ENCODE measurements around the gene PKMYT1. TPM values are rescaled to one million over a fixed set of nuclear protein-coding genes. Genes with fewer than 3 reads are reported as not detected.

PKMYT1 gene
- total and polyA plus RNA-seq, 9 of the 15 experiments (the other 6 are each of a cell fraction or from before 2014, with no cell fraction given): 8.7 to 201 (median 37.8) TPM

- H3K4me1 ChIP-seq (replicated peaks in 1 of 2; ENCODE audit: control insufficient read depth in 2 of 2, insufficient read depth in 2 of 2, low read length in 2 of 2): peaks cover 11 to 65% of the 10 kb centered on the region in 2 experiments
- no peak for FAIRE-seq
- H3K36me3 ChIP-seq (ENCODE audit: control insufficient read depth, insufficient read depth, low read length): no peaks in the 10 kb centered on the region
- 61% methylated on average over 8 of the region's 9 CpGs for WGBS (ENCODE audit: insufficient coverage, low coverage, missing lambda C conversion rate)
- no peaks in the 10 kb centered on the region for H3K27me3 ChIP-seq (ENCODE audit: control insufficient read depth in 2 of 2, insufficient read depth in 2 of 2, low read length in 2 of 2)
- H3K9me1 ChIP-seq (ENCODE audit: control insufficient read depth, insufficient read depth, low read length): no peaks in the 10 kb centered on the region
- H2AFZ ChIP-seq (ENCODE audit: low read depth, low read length): no peak overlapping the region
- intact Hi-C loops (cut with micrococcal nuclease) (no loop called here), in situ Hi-C loops (cut with MboI) (no loop called here)
- H3K4me3 ChIP-seq: no peak overlapping the region
- no TSS peak for BruUV-seq (replicated peaks)
- CTCF ChIA-PET (ENCODE audit: low intra/inter-chr PET ratio): no interaction called here
- H4K20me1 ChIP-seq (replicated peaks; ENCODE audit: control insufficient read depth, insufficient read depth, low read length): no peaks in the 10 kb centered on the region
- POLR2A ChIA-PET: no interaction called here
- DNase-seq (ENCODE audit: extremely low read depth in 1 of 4, low spot score in 3 of 4): no peak
- no peak for ATAC-seq
- no peak overlapping the region for H3K4me2 ChIP-seq (ENCODE audit: insufficient read depth, low read length)
- TF ChIP-seq ETV6 (IDR thresholded peaks at IDR 0.05; ENCODE audit: borderline replicate concordance in 1 of 2, low read depth in 2 of 2, low read length in 1 of 2) (no peak), ETV6 (CRISPR knock-in tag; IDR thresholded peaks at IDR 0.05; ENCODE audit: borderline replicate concordance) (no peak), HEY1 (CRISPR knock-in tag; IDR thresholded peaks at IDR 0.05; ENCODE audit: borderline replicate concordance) (no peak), KDM5B (IDR thresholded peaks at IDR 0.05; ENCODE audit: insufficient replicate concordance, low read depth, low read length) (no peak), KDM4B (IDR thresholded peaks at IDR 0.05; ENCODE audit: borderline replicate concordance in 2 of 2, low read depth in 1 of 2) (no peak), ID3 (CRISPR knock-in tag; IDR thresholded peaks at IDR 0.05) (no peak), ID3 (tag; IDR thresholded peaks at IDR 0.05) (no peak), ELF1 (tag; IDR thresholded peaks at IDR 0.05) (no peak), GTF2A2 (tag; IDR thresholded peaks at IDR 0.05) (no peak)
- H3K79me2 ChIP-seq (ENCODE audit: control insufficient read depth, insufficient read depth, low read length): no peaks in the 10 kb centered on the region
- no peaks in the 10 kb centered on the region for H3K9me3 ChIP-seq (replicated peaks; ENCODE audit: control insufficient read depth, insufficient read depth, low read depth, low read length)
- H3K9ac ChIP-seq (ENCODE audit: insufficient read depth in 1 of 2, low read depth in 2 of 2, low read length in 2 of 2): peak overlapping the region in 1 of 2 experiments; percentile 64; a peak in 2 of 4 replicates
- H3K27ac ChIP-seq (ENCODE audit: extremely low read depth, low read depth, low read length): no peak overlapping the region
Observed at GRCh38 chr16:2987286-2987685, 7.0 kb upstream of the PKMYT1 start.
